ENCODE data around the gene RRP12.
"Not testable (repeated sequence)": the region's sequence is repeated elsewhere in the genome, so short reads cannot be mapped to it uniquely, and the experiment has no call there.

RRP12 gene

DNA sequence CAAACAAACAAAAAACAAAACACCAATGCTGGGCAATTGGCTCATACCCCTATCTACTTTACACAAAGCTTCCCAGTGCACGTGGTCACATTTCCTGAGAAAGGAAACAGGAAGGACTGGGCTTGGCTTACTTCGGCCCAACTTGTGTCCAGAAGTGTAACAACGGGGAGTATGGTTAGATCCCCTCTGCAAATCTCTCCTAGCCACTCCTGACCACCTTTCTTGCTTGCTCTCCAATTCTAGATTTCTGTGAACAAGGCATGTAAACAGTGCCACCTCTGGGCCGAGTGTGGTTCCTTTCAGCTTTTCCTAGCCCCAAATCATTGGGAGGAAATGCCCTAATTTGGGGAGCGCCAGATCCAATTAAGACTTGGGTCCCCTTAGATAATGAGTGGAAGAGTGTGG lies 45.6 kb downstream of the RRP12 start:
- FAIRE-seq (no peak), DNase-seq (ENCODE audit: insufficient read length, low spot score) (no peak)
- no peak for TF ChIP-seq POLR2A (IDR thresholded peaks at IDR 0.05; ENCODE audit: low read depth, low read length)

DNA sequence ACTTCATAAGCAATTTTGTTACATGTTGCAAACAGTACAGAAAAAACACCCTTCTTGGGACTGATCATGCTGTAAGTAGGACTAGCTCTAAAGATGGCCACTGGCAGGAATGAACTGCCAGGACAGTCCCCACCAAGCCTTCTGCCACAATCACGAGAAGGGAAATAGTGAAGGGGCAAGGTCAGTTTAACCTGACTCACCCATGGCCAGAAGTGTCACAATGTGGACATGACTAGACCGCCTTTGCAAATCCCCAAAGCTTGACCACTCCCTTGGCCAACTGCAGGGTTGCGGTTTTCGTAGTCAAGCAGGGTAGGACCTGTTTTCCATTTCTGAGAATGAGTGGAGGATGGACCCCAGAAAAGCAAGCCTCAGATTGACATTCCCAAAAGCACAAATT lies 47.2 kb downstream of the RRP12 start:
- FAIRE-seq: no peak
- no peak for TF ChIP-seq POLR2A (IDR thresholded peaks at IDR 0.05; ENCODE audit: low read depth, low read length)
- no peak for DNase-seq (ENCODE audit: insufficient read length, low spot score)

DNA sequence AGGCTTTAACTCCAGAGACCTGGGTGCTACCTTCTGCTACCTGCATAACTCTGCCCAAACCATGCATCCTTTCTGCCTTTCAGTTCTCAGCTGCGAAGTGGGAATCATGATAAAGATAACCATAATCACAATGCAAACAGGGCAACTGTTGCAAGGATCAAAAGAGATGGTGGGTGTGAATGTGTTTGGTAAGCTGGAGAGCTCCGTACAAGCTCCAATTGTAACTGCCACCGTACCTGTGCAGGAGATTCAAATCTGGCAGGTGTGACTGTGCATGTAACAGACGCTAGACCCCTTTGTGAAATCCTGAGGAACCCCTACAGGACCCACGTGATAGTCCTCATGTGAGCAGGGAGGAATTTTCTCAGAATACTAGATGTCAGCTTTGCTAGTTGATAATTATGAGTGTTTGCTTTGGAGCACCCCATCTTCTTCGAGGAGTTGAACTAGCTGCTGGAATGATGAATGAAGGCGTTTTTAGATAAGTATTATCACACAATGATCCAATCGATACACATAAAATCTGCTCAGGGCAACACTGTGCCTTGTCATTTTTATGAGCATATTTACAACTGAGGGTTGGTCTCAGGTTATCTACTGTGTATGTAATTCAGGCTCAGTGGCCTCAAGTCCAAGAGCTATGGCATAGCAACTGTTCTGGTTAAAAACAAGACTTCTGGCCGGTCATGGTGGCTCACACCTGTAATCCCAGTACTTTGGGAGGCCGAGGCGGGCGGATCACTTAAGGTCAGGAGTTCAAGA lies 51.2 kb downstream of the RRP12 start:
- no peak for TF ChIP-seq POLR2A (IDR thresholded peaks at IDR 0.05; ENCODE audit: low read depth, low read length)
- DNase-seq (ENCODE audit: insufficient read length, low spot score) (no peak), FAIRE-seq (no peak)

DNA sequence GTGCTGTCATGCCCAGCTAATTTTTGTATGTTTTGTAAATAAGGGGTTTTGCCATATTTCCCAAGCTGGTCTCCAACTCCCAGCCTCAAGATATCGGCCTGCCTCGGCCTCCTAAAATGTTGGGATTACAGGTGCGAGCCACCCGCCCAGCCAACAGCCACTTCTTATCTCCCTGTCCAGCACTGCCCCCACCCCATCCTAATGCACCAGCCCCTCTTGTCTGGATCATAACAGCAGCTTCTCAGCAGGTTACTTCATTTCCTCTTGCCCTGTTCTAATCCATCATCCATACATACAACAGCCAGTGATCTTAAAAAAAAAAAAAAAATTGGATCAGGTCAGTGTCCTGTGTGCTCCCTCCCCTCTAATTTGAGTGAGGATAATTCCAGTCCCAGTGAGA lies 53.8 kb downstream of the RRP12 start:
- no peak for FAIRE-seq
- TF ChIP-seq POLR2A (IDR thresholded peaks at IDR 0.05; ENCODE audit: low read depth, low read length): no peak
- no peak for DNase-seq (ENCODE audit: insufficient read length, low spot score)

DNA sequence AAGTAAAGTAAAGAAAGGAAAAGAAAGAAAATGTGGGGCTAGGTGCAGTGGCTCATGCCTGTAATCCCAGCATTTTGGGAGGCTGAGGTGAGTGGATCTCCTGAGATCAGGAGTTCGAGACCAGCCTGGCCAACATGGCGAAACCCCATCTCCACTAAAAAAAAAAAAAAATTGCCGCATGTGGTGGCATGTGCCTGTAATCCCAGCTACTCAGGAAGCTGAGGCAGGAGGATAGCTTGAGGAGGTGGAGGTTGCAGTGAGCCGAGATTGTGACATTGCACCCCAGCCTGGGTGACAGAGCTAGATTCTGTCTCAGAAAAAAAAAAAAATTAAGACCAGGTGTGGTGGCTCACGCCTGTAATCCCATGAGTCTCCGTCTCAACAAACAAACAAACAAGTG lies 57.5 kb downstream of the RRP12 start:
- not testable (repeated sequence) for FAIRE-seq

DNA sequence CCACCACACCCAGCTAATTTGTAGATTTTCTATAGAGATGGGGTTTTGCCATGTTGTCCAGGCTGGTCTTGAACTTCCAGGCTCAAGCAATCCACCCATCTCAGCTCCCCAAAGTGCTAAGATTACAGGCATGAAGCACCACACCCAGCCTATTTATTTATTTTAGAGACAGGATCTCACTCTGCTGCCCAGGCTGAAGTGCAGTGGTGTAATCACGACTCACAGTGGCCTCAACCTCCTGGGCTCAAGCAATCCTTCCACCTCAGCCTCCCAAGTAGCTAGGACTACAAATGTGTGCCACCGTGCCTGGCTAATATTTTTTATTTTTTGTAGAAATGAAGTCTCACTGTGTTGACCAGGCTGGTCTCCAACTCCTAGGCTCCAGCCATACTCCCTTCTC lies 59.7 kb downstream of the RRP12 start:
- DNase-seq (ENCODE audit: insufficient read length, low spot score): no peak
- TF ChIP-seq POLR2A (IDR thresholded peaks at IDR 0.05; ENCODE audit: low read depth, low read length): no peak
- FAIRE-seq: no peak

More for the DNA sequence above, 57.5 kb downstream of the RRP12 start:
- not testable (repeated sequence) for DNase-seq (ENCODE audit: insufficient read length, low spot score)

DNA sequence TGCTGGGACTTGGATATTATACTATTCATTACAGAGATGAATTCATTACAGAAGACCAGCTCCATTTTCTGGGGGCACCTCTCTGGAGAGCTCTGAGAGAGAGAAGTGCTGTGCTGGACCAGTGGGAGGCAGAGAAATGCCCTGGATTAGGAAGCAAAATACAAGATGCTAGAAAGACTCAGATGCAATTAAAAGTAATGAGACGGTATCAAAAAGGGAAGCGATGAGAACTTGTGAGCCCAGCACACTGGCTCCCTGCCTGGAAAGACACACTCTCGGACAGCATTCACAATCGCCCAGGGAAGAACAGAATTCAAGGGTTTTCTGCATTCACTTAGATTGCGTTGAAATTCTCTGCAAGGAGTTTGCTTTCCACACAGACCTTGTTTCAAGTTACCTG lies 63.1 kb downstream of the RRP12 start:
- FAIRE-seq (no peak), DNase-seq (ENCODE audit: insufficient read length, low spot score) (no peak)
- TF ChIP-seq POLR2A (IDR thresholded peaks at IDR 0.05; ENCODE audit: low read depth, low read length): no peak

DNA sequence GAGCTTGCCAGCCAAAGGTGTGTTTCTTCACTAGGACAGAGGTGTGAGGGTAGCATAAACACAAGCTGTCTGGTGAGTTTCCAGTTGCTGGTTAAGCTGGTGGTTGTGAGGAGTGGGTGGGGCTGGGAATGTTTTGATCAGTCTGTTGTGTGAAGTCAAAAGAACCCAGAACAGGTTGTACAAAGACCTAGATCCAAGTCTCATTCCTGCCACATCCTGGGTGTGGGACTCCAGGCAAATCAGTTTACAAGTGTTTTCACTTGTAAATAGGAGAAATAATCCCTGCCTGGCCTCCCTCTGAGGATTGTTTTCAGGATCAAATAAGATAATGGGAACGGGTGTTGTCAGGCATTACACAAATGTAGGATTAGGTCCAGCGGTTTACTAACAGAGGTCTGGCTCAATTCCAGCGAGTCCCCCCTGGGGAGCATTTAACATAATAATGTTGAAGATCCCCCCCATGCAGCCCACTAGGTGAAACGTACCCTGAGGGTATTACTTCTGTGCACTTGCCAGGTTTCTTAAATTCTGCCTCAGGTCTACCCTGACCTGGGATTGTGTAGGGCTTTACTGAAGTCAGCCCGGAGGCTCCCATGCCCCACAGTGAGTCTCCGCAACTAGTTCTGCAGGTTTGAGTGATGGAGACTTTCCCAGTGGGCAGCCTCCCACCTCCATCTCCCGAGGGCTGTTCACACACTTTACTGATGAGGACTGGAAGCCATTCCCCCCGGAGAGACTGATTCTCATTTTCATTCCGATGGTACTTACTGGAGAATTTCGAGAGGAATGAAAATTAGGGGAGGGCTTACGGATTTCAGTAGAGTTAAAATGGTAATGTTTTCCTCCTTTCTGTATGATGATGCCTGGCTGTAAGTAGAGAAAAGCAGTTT lies 64.0 kb downstream of the RRP12 start:
- no peak for TF ChIP-seq POLR2A (IDR thresholded peaks at IDR 0.05; ENCODE audit: low read depth, low read length)
- no peak for FAIRE-seq
- DNase-seq (ENCODE audit: insufficient read length, low spot score): no peak

DNA sequence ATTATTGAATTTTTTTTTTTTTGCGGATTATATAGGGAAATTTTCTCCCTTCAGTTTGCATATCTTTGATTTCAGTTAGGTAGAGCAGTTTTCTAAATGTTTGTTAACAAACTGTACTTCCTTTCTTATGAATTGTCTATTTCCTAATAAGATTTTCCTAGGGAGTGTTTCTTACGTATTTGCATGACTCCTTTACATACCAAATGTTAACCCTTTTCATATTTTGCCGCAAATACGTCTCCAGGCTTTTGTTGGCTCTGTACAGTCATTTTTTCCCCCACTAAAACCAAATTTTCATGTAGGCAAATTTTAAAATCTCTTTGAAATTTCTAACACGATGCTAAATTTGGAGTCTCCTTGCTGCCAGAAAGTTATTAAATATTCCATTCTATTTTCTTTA lies 64.7 kb downstream of the RRP12 start:
- FAIRE-seq: no peak
- no peak for DNase-seq (ENCODE audit: insufficient read length, low spot score)

DNA sequence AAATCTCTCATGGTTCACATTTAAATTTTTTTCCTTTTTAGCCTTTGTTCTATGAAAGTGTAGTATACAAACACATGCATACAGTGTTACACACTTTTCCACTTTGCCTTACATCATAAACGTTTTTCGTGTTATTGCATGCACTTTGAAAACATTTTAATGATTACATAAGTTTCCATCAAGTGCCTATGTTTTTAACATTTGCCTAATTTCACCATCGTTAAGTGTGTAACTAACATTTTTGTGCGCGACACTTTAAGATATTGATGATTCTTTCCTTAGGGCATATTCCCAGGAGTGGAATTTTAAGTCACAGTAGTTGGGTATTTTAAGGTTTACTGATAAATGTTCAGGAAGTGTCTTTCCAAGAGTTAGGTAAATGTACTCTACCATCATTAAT lies 65.1 kb downstream of the RRP12 start:
- no peak for TF ChIP-seq POLR2A (IDR thresholded peaks at IDR 0.05; ENCODE audit: low read depth, low read length)
- FAIRE-seq: no peak
- DNase-seq (ENCODE audit: insufficient read length, low spot score): no peak

More for the DNA sequence above, 64.7 kb downstream of the RRP12 start:
- no peak for TF ChIP-seq POLR2A (IDR thresholded peaks at IDR 0.05; ENCODE audit: low read depth, low read length)

DNA sequence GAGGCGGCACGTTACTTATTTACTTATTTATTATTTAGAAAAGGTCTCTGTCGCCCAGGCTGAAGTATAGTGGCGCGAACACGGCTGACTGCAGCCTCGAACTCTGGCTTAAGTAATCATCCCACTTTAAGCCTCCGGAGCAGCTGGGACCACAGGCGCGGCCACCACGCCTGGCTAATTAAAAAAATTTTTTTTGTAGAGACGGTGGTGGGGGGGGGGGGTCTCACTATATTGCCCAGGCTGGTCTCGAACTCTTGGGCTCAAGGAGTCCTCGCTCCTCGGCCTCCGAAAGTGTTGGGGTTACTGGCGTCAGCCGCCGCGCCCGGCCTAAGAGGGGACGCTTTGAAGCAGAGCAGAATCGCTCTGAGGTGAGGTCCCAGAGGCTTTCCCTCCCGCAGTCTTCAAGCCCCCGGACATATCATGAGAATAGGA lies 65.9 kb downstream of the RRP12 start:
- FAIRE-seq: no peak
- DNase-seq (ENCODE audit: insufficient read length, low spot score): no peak
- no peak for TF ChIP-seq POLR2A (IDR thresholded peaks at IDR 0.05; ENCODE audit: low read depth, low read length)

DNA sequence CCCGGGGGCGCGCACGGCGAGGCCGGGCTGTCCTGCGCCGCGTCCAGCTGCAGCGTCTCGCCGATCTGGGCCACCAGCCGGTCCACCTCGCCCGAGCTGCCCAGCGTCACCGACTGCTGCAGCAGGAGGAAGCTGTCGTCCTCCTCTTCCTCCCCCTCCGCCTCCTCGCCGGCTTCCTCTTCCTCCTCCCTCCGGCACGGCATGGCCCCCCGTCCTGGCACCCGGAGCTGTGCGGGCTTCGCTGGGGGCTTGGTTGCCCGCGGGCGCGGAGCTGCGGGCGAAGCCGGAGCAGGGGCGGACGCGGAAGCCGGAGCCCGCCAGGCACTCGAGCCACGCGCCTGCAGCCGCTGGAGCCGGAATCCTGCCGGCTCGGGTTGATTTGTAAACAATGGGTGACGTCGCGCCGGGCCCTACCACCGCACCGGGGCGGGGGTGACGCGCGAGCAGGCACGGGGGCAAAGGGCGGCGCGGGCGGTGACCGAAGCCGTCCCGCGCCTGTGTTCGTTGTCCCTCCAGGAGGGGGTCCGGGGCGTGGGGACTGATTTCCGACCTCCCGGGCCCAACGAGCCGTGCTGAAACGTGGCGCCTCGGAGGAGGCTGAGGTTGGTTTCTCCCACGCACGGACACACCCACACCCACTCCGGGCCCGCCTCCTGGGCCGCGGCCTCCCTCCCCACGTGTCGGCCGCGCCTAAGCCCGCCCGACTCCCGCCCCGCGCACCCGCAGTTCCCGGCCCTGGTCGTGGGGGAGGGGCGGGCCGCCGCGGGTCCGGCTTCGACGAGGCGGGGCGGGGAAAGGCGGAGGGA lies 66.6 kb downstream of the RRP12 start, which contains the start of gene FRAT2:
TSS of gene FRAT2 (minus strand) at position 360 of the 806 bp plus-strand sequence. CDS start at position 203, 157 bp downstream.
- FAIRE-seq (no peak), DNase-seq (ENCODE audit: insufficient read length, low spot score) (peak; percentile 99)
- peak; percentile 14; the same call in 1 of the 2 replicates for TF ChIP-seq POLR2A (IDR thresholded peaks at IDR 0.05; ENCODE audit: low read depth, low read length)

DNA sequence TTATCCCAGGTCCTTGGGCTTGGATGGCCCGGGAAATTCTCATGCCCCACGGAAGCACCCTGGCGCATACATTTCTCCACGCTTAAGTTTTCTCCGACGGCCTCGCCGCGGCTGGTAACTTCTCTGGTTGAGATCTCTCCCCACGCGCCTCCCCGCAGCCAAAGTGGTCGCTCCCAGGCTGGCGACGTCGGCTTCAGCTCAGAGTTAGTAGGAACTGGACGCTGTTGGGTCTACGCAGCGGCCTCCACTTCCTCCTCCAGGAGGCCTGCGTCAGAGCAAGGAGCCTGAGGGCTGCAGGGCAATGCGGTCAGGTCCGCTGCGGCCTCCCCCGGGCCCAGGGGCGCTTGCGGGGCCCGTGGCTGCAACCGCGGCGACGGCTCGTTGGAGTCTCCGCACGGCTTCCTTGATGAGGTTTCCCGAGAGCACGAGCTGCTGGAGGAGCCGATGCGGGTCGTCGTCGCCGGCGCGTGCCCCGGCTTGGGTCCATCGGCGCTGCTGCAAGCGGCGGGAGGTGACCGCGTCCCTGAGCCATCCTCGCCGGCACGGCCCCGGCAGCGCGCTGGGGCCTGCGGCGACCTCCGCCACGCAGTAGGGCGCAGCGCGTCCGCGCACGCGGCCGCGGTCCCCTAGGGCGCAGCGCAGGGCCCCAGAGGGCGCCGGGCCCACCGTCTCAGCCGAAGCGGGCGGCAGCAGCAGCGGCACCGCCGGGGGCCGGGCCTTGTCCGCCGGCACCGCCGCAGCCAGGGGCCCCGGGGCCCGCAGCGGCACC lies 67.4 kb downstream of the RRP12 start:
- FAIRE-seq (no peak), DNase-seq (ENCODE audit: insufficient read length, low spot score) (no peak)
- TF ChIP-seq POLR2A (IDR thresholded peaks at IDR 0.05; ENCODE audit: low read depth, low read length): no peak
